B cell (primary cell): Measurements from ENCODE around the gene PYGL.

ENCODE experiments used
- CTCF ChIP-seq: fragments of 200-600 bp; IDR thresholded peaks from one replicate; pipeline ENCODE4 v1.8.0; 2022; ENCODE audit warnings: antibody characterized with exemption, mild to moderate bottlenecking
- EZH2 ChIP-seq: IDR thresholded peaks from 2 replicates; pipeline ENCODE4 v1.6.1; 2012; ENCODE audit warnings: borderline replicate concordance, low read depth, mild to moderate bottlenecking, moderate library complexity, low read length; ENCODE audit not compliant: insufficient read depth, poor library complexity, severe bottlenecking

- TF ChIP-seq CTCF (no peak), EZH2 (no peak)
Measured at GRCh38 chr14:50936016-50936340, 8.3 kb downstream of the PYGL start.
